AG04449 (cell line): ENCODE measurements around the gene KLK3.

Source experiments
- CTCF ChIA-PET: fragments of 350-600 bp; formaldehyde crosslinking; extraction: SDS; loops from one replicate; lab custom pipeline; 2021; ENCODE audit warnings: antibody characterized with exemption; lab: Yijun Ruan, JAX
- POLR2A ChIA-PET: fragments of 400-600, 350-600 bp; formaldehyde crosslinking; extraction: SDS; loops from one replicate; lab custom pipeline; 2020; ENCODE audit warnings: antibody characterized with exemption, inconsistent platforms; lab: Yijun Ruan, JAX
- DNase-seq: peaks from one replicate; pipeline ENCODE4 v3.0.0-alpha.2; 2010; ENCODE audit warnings: low read depth, low spot score
- H3K4me3 ChIP-seq: 2 replicates; pipeline ENCODE4 v1.5.1; 2011; ENCODE audit warnings: low read depth, mild to moderate bottlenecking, control low read depth, low read length
- TF ChIP-seq, protein P1 (sequence below): IDR thresholded peaks from one replicate; pipeline ENCODE4 v1.5.1; 2011; ENCODE audit warnings: mild to moderate bottlenecking, moderate library complexity, low read length, control low read depth, inconsistent platforms; ENCODE audit not compliant: insufficient read depth; ENCODE audit errors: missing control alignments

KLK3 gene

GRCh38 chr19:50817941-50818858 is 36.5 kb upstream of the KLK3 start:
- peak overlapping the region; percentile 46 for H3K4me3 ChIP-seq
- DNase-seq, result no peak
- ChIA-PET CTCF (no interaction called here), POLR2A (no interaction called here)
- TF ChIP-seq, protein P1, sequence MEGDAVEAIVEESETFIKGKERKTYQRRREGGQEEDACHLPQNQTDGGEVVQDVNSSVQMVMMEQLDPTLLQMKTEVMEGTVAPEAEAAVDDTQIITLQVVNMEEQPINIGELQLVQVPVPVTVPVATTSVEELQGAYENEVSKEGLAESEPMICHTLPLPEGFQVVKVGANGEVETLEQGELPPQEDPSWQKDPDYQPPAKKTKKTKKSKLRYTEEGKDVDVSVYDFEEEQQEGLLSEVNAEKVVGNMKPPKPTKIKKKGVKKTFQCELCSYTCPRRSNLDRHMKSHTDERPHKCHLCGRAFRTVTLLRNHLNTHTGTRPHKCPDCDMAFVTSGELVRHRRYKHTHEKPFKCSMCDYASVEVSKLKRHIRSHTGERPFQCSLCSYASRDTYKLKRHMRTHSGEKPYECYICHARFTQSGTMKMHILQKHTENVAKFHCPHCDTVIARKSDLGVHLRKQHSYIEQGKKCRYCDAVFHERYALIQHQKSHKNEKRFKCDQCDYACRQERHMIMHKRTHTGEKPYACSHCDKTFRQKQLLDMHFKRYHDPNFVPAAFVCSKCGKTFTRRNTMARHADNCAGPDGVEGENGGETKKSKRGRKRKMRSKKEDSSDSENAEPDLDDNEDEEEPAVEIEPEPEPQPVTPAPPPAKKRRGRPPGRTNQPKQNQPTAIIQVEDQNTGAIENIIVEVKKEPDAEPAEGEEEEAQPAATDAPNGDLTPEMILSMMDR, result no peak

DNA sequence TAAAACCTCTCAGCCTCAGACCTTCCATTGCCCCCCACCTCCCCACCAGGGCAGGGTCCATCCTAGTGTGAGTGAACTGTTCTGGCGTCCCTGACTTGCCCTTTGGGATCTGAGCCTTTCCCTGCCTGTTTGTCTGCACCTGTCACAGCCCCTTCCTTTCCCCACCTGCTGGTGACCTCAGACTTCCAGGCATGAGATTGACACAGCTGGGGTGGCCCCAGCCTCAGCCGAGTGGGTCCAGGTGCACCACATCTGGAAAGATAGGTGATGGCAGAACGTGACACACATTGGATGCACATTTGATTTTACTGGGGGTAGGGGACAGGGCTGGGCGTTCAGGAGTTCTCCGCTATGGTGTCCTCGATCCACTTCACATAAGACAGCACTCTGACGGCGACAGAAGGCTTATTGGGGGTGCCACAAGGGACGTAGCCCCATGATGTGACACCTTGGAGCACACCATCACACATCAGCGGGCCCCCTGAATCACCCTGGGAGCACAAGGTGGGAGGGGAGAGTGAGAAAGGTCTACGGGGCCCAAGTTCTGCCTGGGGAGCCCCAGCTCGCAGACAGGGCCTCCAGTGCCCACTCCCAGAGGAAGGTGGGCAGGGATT is 35.7 kb upstream of the KLK3 start:
- TF ChIP-seq, protein P1, result no peak
- CTCF ChIA-PET, result no interaction called here

GRCh38 chr19:50819636-50820035 is 35.1 kb upstream of the KLK3 start:
- no peak overlapping the region for H3K4me3 ChIP-seq
- POLR2A ChIA-PET, result no interaction called here
- TF ChIP-seq, protein P1, result no peak
- CTCF ChIA-PET, result no interaction called here
- no peak for DNase-seq

More for the DNA sequence above, 35.7 kb upstream of the KLK3 start:
- POLR2A ChIA-PET, result no interaction called here
- no peak overlapping the region for H3K4me3 ChIP-seq
- no peak for DNase-seq

GRCh38 chr19:50820086-50820485 is 34.6 kb upstream of the KLK3 start:
- TF ChIP-seq, protein P1, result no peak
- H3K4me3 ChIP-seq, result no peak overlapping the region
- no peak for DNase-seq
- CTCF ChIA-PET, result no interaction called here
- POLR2A ChIA-PET, result no interaction called here

- POLR2A ChIA-PET, result no interaction called here
- TF ChIP-seq, protein P1, result no peak
- DNase-seq, result no peak
- H3K4me3 ChIP-seq, result no peak overlapping the region
- CTCF ChIA-PET, result no interaction called here
Observed at GRCh38 chr19:50820549-50821247, 34.0 kb upstream of the KLK3 start.

DNA sequence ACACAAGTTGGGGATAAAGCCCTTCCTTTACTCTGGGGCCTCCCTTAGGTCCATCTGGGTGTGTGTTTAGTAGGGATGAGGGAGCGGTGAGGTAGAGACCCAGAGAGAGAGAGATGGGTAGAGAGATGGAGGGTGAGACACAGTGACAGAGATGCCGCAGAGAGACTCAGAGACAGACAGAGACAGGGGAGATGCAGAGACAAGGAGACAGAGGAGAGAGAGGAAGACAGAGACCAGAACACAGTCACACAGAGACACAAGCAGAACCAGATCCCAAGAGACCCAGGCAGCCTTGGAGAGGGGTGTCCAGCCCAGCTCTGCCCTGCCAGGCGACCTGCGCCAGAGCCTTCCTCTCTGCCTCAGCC is 33.5 kb upstream of the KLK3 start:
- TF ChIP-seq, protein P1, result no peak
- no peak for DNase-seq
- POLR2A ChIA-PET, result no interaction called here
- CTCF ChIA-PET, result no interaction called here
- no peak overlapping the region for H3K4me3 ChIP-seq
